ENCODE results near the gene COL4A2. TPM values are rescaled to one million over a fixed set of nuclear protein-coding genes. Genes with fewer than 3 reads are reported as not detected.

COL4A2 gene
- total RNA-seq, 1 experiment from 2014 or later: 1.6 TPM

GRCh38 chr13:110268576-110269185 is 38.4 kb upstream of the COL4A2 start:
- no peak for DNase-seq (ENCODE audit: low read depth, low spot score)
- no peaks in the 10 kb centered on the region for H3K36me3 ChIP-seq (ENCODE audit: control insufficient read depth in 1 of 2, insufficient read depth in 2 of 2, low read length in 2 of 2)
- H3K9me3 ChIP-seq (ENCODE audit: control insufficient read depth in 1 of 2, insufficient read depth in 1 of 2, low read depth in 1 of 2, low read length in 2 of 2): no peaks in the 10 kb centered on the region
- no peak overlapping the region for H3K9ac ChIP-seq (ENCODE audit: low read length)
- no peaks in the 10 kb centered on the region for H3K79me2 ChIP-seq (ENCODE audit: insufficient read depth, low read length)
- H3K27ac ChIP-seq (ENCODE audit: low read depth, low read length): no peak overlapping the region
- RAD21 ChIA-PET (ENCODE audit: low non-redundant PET in 1 of 2, low total read pairs in 2 of 2, uncharacterized antibody in 2 of 2, unreplicated experiment in 2 of 2): no interaction called here
- intact Hi-C loops (cut with micrococcal nuclease): no loop called here
- no peaks in the 10 kb centered on the region for H4K20me1 ChIP-seq (ENCODE audit: insufficient read depth)
- TF ChIP-seq MAX (IDR thresholded peaks at IDR 0.05) (no peak), JUND (IDR thresholded peaks at IDR 0.05) (no peak), REST (IDR thresholded peaks at IDR 0.05; ENCODE audit: low read depth) (no peak), ZNF274 (IDR thresholded peaks at IDR 0.05; ENCODE audit: low read depth, low read length) (no peak), POLR2AphosphoS5 (IDR thresholded peaks at IDR 0.05; ENCODE audit: low read depth, low read length) (no peak), CBX3 (IDR thresholded peaks at IDR 0.05; ENCODE audit: low read depth) (no peak), SP1 (IDR thresholded peaks at IDR 0.05; ENCODE audit: low read depth) (no peak), FOSL1 (IDR thresholded peaks at IDR 0.05; ENCODE audit: low read depth) (no peak), SIN3A (IDR thresholded peaks at IDR 0.05; ENCODE audit: low read depth) (no peak), ZBTB33 (IDR thresholded peaks at IDR 0.05; ENCODE audit: extremely low read depth, insufficient replicate concordance, low read length) (no peak), EGR1 (IDR thresholded peaks at IDR 0.05; ENCODE audit: low read depth) (no peak), SRF (IDR thresholded peaks at IDR 0.05; ENCODE audit: low read depth) (no peak), EZH2 (IDR thresholded peaks at IDR 0.05) (no peak), POLR2A (IDR thresholded peaks at IDR 0.05; ENCODE audit: borderline replicate concordance, extremely low read depth, insufficient read depth, insufficient read length) (no peak), RAD21 (IDR thresholded peaks at IDR 0.05; ENCODE audit: low read depth) (no peak), CTCF (IDR thresholded peaks at IDR 0.05 in 2 of 3, conservative IDR thresholded peaks at IDR 0.05 in 1 of 3; ENCODE audit: borderline replicate concordance in 1 of 3, insufficient read depth in 1 of 3, low read depth in 2 of 3, low read length in 2 of 3) (no peak), YY1 (IDR thresholded peaks at IDR 0.05; ENCODE audit: extremely low read depth, insufficient replicate concordance, low read depth, low read length) (no peak), TCF7L2 (IDR thresholded peaks at IDR 0.05; ENCODE audit: borderline replicate concordance, extremely low read depth, insufficient read depth, insufficient read length) (no peak), ELF1 (IDR thresholded peaks at IDR 0.05; ENCODE audit: borderline replicate concordance, low read depth) (no peak)
- POLR2A ChIA-PET: no interaction called here
- BruUV-seq (replicated peaks): no TSS peak
- no peak overlapping the region for H3K4me2 ChIP-seq (ENCODE audit: low read length)
- H3K4me3 ChIP-seq (replicated peaks in 1 of 2; ENCODE audit: low read depth in 1 of 2, low read length in 2 of 2): no peak overlapping the region
- H2AFZ ChIP-seq (ENCODE audit: low read depth, low read length, poor library complexity, severe bottlenecking): no peak overlapping the region
- ATAC-seq: no peak
- CTCF ChIA-PET: no interaction called here
- H3K4me1 ChIP-seq (ENCODE audit: control insufficient read depth in 1 of 2, insufficient read depth in 2 of 2, low read length in 2 of 2): no peaks in the 10 kb centered on the region
- H3K9me2 ChIP-seq (ENCODE audit: insufficient read depth): no peaks in the 10 kb centered on the region
- H3K27me3 ChIP-seq (ENCODE audit: insufficient read depth, low read length): no peaks in the 10 kb centered on the region
